Brain pericyte (primary cell): ENCODE measurements around the gene BFSP2.

Experiments
- DNase-seq: peaks from one replicate; pipeline ENCODE4 v3.0.0-alpha.2; 2012; ENCODE audit warnings: low read depth, low spot score

Gene BFSP2

GRCh38 chr3:133400006-133400515, at the start of gene BFSP2:
Gene BFSP2, plus strand, starts transcription at chr3:133400056. Its CDS starts 28 bp downstream, at chr3:133400084.
- no peak for DNase-seq

GRCh38 chr3:133354721-133355120, 45.1 kb upstream of the BFSP2 start:
- DNase-seq, result no peak

DNA sequence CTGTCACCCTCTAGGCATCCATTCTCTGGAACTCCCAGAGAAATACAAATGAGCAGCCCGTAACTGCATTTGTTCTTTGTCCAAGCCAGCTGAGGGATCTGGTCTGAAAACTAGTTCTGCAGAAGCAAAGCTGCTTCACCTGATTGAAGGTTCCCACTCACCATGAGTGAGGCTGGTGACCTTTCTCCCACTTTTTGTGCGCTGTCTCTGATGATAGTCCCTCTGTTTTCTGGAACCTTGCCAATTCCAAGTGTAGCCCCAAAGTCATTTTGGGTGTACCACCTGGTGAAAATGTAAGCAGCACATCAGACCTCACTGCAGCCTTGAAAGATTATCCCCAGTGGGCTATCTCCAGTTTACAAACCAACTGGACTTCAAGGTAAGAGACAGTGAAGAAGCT, 39.4 kb upstream of the BFSP2 start:
- DNase-seq, result no peak

DNA sequence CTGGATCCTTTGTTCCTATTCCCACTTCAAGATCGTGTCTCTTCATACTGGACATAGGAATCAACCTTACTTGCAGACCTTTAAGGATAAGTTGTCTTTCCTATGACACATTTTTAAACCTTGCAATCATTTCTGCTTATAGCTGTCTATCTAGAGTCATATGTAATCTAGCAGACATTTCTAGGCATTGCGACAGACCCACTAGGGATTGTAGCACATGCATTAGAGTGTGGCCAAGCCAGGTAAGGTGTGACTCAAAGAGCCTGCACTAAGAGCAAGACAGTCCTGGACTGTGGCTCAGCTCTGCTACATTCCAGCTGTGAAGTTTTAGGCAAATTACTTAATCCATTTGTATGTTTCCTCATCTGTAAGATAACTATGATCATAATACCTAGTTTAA, 38.8 kb upstream of the BFSP2 start:
- DNase-seq, result no peak

DNA sequence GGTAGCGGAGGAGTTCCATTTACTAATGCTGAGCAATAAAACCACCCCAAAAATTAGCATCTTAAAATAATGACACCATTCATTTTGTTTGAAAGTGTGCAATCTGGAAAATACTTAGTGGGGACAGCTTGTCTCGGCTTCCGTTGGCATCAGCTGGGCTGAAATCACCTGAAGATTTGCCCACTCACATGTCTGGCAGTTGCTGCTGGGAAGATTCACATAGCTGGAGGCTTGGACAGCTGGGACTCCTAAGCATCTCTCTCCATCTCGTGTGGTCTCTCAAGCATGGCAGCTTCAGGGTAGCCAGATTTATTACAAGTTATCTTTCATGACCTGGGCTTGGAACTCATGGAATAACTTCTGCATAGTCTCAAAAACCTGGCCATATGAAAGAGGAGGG, 38.4 kb upstream of the BFSP2 start:
- no peak for DNase-seq

GRCh38 chr3:133362539-133362938, 37.3 kb upstream of the BFSP2 start:
- no peak for DNase-seq

- no peak for DNase-seq
Observed at GRCh38 chr3:133364704-133365103, 35.2 kb upstream of the BFSP2 start.

DNA sequence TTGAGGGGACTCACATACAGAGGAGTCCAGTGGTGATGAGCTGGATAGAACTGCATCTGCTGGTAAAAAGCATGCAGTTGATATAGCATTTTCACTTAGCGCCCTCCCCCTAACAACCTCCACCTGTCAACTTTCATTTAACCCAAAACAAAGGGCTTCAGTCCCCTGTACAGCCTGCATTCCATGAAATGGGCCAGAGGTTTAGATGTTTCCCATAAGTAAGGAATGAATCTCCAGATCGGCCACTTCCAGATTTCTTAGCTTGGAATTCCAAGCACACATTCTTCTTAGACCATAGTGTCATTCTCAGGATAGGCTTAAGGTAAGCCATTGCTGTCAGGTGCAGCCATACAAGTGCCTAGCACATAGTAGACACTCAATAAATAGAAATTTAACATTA, 32.9 kb upstream of the BFSP2 start:
- no peak for DNase-seq

DNA sequence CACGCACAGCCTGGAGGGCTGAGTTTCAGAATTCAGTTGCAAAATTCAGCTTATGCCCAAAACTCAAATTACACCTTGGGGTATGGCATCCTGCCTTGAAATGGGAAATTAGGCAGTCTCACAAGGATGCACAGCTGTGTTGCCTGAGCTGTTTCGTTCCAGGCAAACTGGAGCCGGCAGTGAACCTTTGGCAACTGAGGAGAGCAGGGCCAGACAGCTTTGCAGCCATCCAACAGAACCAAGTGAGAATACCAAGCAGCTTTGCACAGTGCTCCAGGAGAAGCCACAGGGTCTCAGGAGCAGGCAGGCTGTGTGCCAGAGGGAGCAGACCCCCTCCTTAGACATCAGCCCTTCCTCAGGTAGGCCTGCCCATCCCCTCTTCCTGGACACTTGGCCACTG, 32.5 kb upstream of the BFSP2 start:
- DNase-seq, result no peak

- no peak for DNase-seq
Observed at GRCh38 chr3:133367956-133368355, 31.9 kb upstream of the BFSP2 start.

- DNase-seq, result no peak
Observed at GRCh38 chr3:133368371-133369067, 31.3 kb upstream of the BFSP2 start.

GRCh38 chr3:133369068-133369440, 30.8 kb upstream of the BFSP2 start:
- no peak for DNase-seq

- no peak for DNase-seq
Observed at GRCh38 chr3:133371181-133371580, 28.7 kb upstream of the BFSP2 start.

DNA sequence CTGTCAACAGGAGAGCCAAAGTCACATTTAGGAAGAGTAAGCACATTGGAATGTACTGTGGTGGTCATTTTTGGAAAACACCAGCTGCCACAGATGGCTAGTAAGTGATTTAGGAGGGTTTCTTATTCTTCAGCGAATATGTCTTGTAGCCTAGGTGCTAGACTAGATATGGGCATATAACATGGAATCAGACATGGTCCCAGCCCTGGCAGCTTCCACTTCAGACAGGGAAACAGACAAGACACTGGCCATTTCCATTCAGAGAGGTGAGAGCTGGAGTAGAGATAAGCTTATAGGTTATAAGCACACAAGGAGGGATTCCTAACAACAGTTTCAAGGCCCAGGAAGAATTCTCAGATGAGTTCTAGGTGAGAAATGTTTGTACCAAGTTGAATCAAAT, 28.2 kb upstream of the BFSP2 start:
- DNase-seq, result no peak

- DNase-seq, result no peak
Observed at GRCh38 chr3:133374708-133375402, 25.0 kb upstream of the BFSP2 start.

GRCh38 chr3:133375403-133375745, 24.5 kb upstream of the BFSP2 start:
- DNase-seq, result no peak

- no peak for DNase-seq
Observed at GRCh38 chr3:133376810-133377209, 23.0 kb upstream of the BFSP2 start.

GRCh38 chr3:133377396-133377795, 22.5 kb upstream of the BFSP2 start:
- peak; percentile 20 for DNase-seq

- no peak for DNase-seq
Observed at GRCh38 chr3:133379926-133380325, 19.9 kb upstream of the BFSP2 start.

- no peak for DNase-seq
Observed at GRCh38 chr3:133380481-133381225, 19.2 kb upstream of the BFSP2 start.

- DNase-seq, result no peak
Observed at GRCh38 chr3:133381346-133382109, 18.3 kb upstream of the BFSP2 start.

DNA sequence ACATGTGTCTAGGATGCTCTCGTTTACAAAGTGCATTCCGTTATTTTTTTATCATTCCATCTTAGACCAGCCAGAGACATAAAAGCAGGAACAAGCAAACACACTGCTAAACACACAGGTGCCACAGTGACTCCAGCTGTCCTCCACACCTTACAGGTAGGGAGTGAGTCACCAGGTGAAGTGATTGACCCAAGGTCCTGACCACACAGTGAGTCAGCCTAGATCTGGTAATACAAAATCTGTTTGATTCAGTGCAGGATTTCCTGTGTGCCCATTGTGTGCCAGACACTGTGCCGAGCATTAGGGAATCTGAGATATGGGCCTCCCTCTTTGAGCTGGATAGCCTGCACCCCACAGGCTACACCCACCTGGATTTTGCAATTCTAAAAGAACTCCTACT, 16.7 kb upstream of the BFSP2 start:
- DNase-seq, result no peak
